Liver (tissue), 9 donors: ENCODE data around the gene LCMT1. TPM values are rescaled to one million over a fixed set of nuclear protein-coding genes. Genes with fewer than 3 reads are reported as not detected.
A peak's percentile ranks its signal among the peaks of the same experiment; 100 is the strongest.

ENCODE experiments used
- DNase-seq: peaks from one replicate; pipeline ENCODE4 v3.0.0-alpha.2; 2017; ENCODE audit warnings: low spot score
- H3K27ac ChIP-seq, 2 donors: one replicate each; pipeline ENCODE4 v1.7.0; 2013; ENCODE audit warnings: inconsistent platforms in 2 of 2, low read length in 2 of 2, control low read depth in 1 of 2, low read depth in 1 of 2, mild to moderate bottlenecking in 1 of 2
- H3K27me3 ChIP-seq, 4 donors: one replicate each; pipeline versions ENCODE4 v1.6.1 to v1.7.0; 2013; ENCODE audit warnings: low read length in 3 of 4, inconsistent platforms in 1 of 4, mild to moderate bottlenecking in 1 of 4, moderate library complexity in 1 of 4; ENCODE audit not compliant: control insufficient read depth in 4 of 4, insufficient read depth in 4 of 4
- H3K36me3 ChIP-seq, 4 donors: one replicate each; pipeline versions ENCODE4 v1.6.1 to v1.7.0; 2013; ENCODE audit warnings: low read length in 3 of 4, mild to moderate bottlenecking in 3 of 4, low read depth in 1 of 4, moderate library complexity in 1 of 4; ENCODE audit not compliant: control insufficient read depth in 4 of 4, insufficient read depth in 3 of 4
- H3K4me1 ChIP-seq, 4 donors: one replicate each; pipeline versions ENCODE4 v1.6.1 to v1.7.0; 2013; ENCODE audit warnings: low read length in 3 of 4, mild to moderate bottlenecking in 3 of 4, moderate library complexity in 1 of 4; ENCODE audit not compliant: control insufficient read depth in 4 of 4, insufficient read depth in 4 of 4
- H3K4me3 ChIP-seq, 3 donors: one replicate each; pipeline versions ENCODE4 v1.6.1 to v1.7.0; 2013; ENCODE audit warnings: low read length in 3 of 3, control low read depth in 1 of 3, low read depth in 1 of 3, mild to moderate bottlenecking in 1 of 3
- H3K9ac ChIP-seq, 2 donors: one replicate each; pipeline ENCODE4 v1.7.0; 2013; ENCODE audit warnings: low read length in 2 of 2, mild to moderate bottlenecking in 2 of 2, moderate library complexity in 2 of 2, control low read depth in 1 of 2, low read depth in 1 of 2
- H3K9me3 ChIP-seq, 4 donors: one replicate each; pipeline versions ENCODE4 v1.6.1 to v1.7.0; 2013; ENCODE audit warnings: low read length in 3 of 4; ENCODE audit not compliant: control insufficient read depth in 4 of 4
- GABPA ChIP-seq, 2 donors: IDR thresholded peaks in 1 of 2; conservative IDR thresholded peaks in 1 of 2; 2 replicates each; pipeline ENCODE4 v1.6.1; 2016; ENCODE audit warnings: antibody characterized with exemption in 2 of 2, mild to moderate bottlenecking in 1 of 2, moderate library complexity in 1 of 2
- HNF4G ChIP-seq: IDR thresholded peaks from 2 replicates; pipeline ENCODE4 v1.6.1; 2016; ENCODE audit warnings: antibody characterized with exemption
- RAD21 ChIP-seq, 2 donors: IDR thresholded peaks; 2 replicates each; pipeline ENCODE4 v1.6.1; 2016; ENCODE audit warnings: antibody characterized with exemption in 2 of 2, mild to moderate bottlenecking in 2 of 2
- REST ChIP-seq: IDR thresholded peaks from 2 replicates; pipeline ENCODE4 v1.6.1; 2016; ENCODE audit warnings: antibody characterized with exemption, mild to moderate bottlenecking
- RXRA ChIP-seq, 2 donors: IDR thresholded peaks; 2 replicates each; pipeline ENCODE4 v1.6.1; 2017 to 2018; ENCODE audit warnings: antibody characterized with exemption in 2 of 2, mild to moderate bottlenecking in 1 of 2
- SP1 ChIP-seq: IDR thresholded peaks from 2 replicates; pipeline ENCODE4 v1.6.1; 2018; ENCODE audit warnings: antibody characterized with exemption, mild to moderate bottlenecking
- YY1 ChIP-seq: IDR thresholded peaks from 2 replicates; pipeline ENCODE4 v1.6.1; 2016; ENCODE audit warnings: antibody characterized with exemption, mild to moderate bottlenecking
- WGBS: extraction: QIAGEN DNeasy Blood & Tissue Kit; methylation state at CpG from one replicate; pipeline ENCODE4 v1.1.7; 2013; 5-methylcytosine and 5-hydroxymethylcytosine counted together
- polyA plus RNA-seq, 2 donors: library from polyadenylated mRNA; stranded (reverse) in 1 of 2; unstranded in 1 of 2; fragments of 200-250 nt in 1 of 2; fragments of >200 nt in 1 of 2; fragmentation: Nextera tagmentation in 1 of 2; extraction: Ambion mirVana in 1 of 2; gene quantifications; one replicate each; pipeline versions ENCODE4 v1.2.1 to v1.2.3, GENCODE V29; 2013 to 2015
- total RNA-seq, 2 donors: library from RNA; depleted of rRNA; stranded (reverse); fragments of >200 nt; gene quantifications; one replicate each; pipeline ENCODE4 v1.2.3, GENCODE V29; 2014
- TF ChIP-seq, protein P1 (sequence below): IDR thresholded peaks from 2 replicates; pipeline ENCODE4 v1.6.1; 2016; ENCODE audit warnings: antibody characterized with exemption
- TF ChIP-seq, protein P2 (sequence below): IDR thresholded peaks from 2 replicates; pipeline ENCODE4 v1.6.1; 2016; ENCODE audit warnings: antibody characterized with exemption
- TF ChIP-seq, protein P3 (sequence below): fragments of 150-350 bp; IDR thresholded peaks from 2 replicates; pipeline ENCODE4 v1.5.1; 2017; ENCODE audit warnings: improper control_type of control experiment, low read depth, low read length; ENCODE audit not compliant: missing input control
- donor health status: healthy.
- donor health status: healthy.
- donor health status: healthy.
- donor health status: healthy.
- donor health status: healthy.

The LCMT1 gene
- total and polyA plus RNA-seq, 4 donors, result 4.8 to 8.2 (median 6.6) TPM

- H3K9ac ChIP-seq, result peak overlapping the region in 1 of 2 donors; percentile 57
- H3K9me3 ChIP-seq, result no peaks in the 10 kb centered on the region
- peak overlapping the region in 2 of 3 donors; percentile 40 to 90 for H3K4me3 ChIP-seq
- H3K27ac ChIP-seq, result peak overlapping the region; percentile 74 to 84
- peaks cover 3 to 10% (median 6%) of the 10 kb centered on the region in 4 donors for H3K4me1 ChIP-seq
- TF ChIP-seq RAD21 (IDR thresholded peaks at IDR 0.05), result no peak
- TF ChIP-seq, protein P1, sequence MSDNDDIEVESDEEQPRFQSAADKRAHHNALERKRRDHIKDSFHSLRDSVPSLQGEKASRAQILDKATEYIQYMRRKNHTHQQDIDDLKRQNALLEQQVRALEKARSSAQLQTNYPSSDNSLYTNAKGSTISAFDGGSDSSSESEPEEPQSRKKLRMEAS, result no peak
- TF ChIP-seq RXRA (IDR thresholded peaks at IDR 0.05), result no peak
- no peak for TF ChIP-seq REST
- no peaks in the 10 kb centered on the region for H3K27me3 ChIP-seq
- H3K36me3 ChIP-seq, result no peaks in the 10 kb centered on the region
- DNase-seq, result no peak
- 48% methylated on average over 16 of the region's 16 CpGs for WGBS
These were observed 45.2 kb upstream of the LCMT1 start for GRCh38 chr16:25066426-25066746.

DNA sequence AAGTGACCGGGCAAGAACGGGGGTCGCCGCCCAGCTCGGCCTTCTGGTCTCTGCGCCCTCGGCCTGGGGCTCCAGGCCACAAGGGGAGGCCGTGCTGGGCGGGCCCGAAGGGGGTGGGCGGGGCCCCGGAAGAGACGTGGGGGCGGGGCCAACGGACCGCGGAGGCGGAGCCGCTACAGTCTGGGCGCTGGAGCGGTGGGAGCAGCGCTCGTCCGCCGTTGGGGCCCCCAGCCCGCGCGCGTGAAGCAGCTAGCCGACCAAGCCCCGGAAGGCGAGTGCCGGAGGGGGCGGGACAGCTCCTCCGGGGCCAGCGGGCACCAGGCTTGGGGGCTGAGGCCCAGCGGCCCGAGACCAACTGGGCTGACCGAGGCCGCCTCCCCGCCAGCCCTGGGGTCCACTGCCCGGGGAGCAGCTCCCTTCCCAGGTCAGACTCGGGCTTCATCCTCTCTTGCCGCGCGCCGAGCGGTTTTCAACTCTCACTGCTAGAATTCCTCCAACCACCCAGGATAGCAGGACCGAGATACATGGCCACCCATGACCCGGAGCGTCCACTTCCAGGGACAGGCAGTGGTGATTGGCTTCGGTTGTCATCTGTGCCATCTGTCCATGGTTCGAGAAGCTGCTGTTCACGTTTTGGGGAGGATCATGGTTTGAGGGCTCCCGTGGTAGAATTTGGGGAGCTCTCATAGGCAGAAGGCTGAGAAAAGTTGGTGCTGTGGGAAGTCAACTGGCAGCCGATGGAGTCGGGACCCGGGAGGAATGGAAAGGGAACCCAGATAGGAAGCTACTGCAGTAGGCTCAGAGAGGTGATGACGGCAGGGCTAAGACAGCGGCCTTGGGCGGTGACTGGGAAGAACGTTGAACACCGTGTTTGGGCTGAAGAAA is 44.6 kb upstream of the LCMT1 start:
- H3K4me1 ChIP-seq, result peaks cover 3 to 10% (median 6%) of the 10 kb centered on the region in 4 donors
- no peaks in the 10 kb centered on the region for H3K36me3 ChIP-seq
- TF ChIP-seq REST, result no peak
- TF ChIP-seq YY1, result peak; percentile 33
- TF ChIP-seq GABPA (IDR thresholded peaks at IDR 0.05 in 1 of 2, conservative IDR thresholded peaks at IDR 0.05 in 1 of 2), result peak; percentile 18 to 50
- H3K9me3 ChIP-seq, result no peaks in the 10 kb centered on the region
- peak overlapping the region; percentile 74 to 84 for H3K27ac ChIP-seq
- peak; percentile 95 for DNase-seq
- under 1% methylated on average over 63 of the region's 63 CpGs for WGBS
- peak overlapping the region; percentile 69 to 97 (median 90) for H3K4me3 ChIP-seq
- H3K9ac ChIP-seq, result peak overlapping the region; percentile 9 to 81
- no peaks in the 10 kb centered on the region for H3K27me3 ChIP-seq

GRCh38 chr16:25073854-25074253 is 37.7 kb upstream of the LCMT1 start:
- H3K9me3 ChIP-seq, result no peaks in the 10 kb centered on the region
- WGBS, result 96% methylated on average over 2 of the region's 2 CpGs
- H3K4me3 ChIP-seq, result no peak overlapping the region
- H3K9ac ChIP-seq, result no peak overlapping the region
- H3K27me3 ChIP-seq, result no peaks in the 10 kb centered on the region
- DNase-seq, result no peak
- H3K27ac ChIP-seq, result no peak overlapping the region
- no peaks in the 10 kb centered on the region for H3K36me3 ChIP-seq
- no peaks in the 10 kb centered on the region for H3K4me1 ChIP-seq
- TF ChIP-seq HNF4G, result no peak
- no peak for TF ChIP-seq REST
- no peak for TF ChIP-seq GABPA (IDR thresholded peaks at IDR 0.05 in 1 of 2, conservative IDR thresholded peaks at IDR 0.05 in 1 of 2)
- TF ChIP-seq, protein P1, result no peak
- TF ChIP-seq, protein P2, sequence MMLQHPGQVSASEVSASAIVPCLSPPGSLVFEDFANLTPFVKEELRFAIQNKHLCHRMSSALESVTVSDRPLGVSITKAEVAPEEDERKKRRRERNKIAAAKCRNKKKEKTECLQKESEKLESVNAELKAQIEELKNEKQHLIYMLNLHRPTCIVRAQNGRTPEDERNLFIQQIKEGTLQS, result no peak
- TF ChIP-seq SP1, result no peak
- TF ChIP-seq RXRA (IDR thresholded peaks at IDR 0.05), result no peak
- TF ChIP-seq, protein P3, sequence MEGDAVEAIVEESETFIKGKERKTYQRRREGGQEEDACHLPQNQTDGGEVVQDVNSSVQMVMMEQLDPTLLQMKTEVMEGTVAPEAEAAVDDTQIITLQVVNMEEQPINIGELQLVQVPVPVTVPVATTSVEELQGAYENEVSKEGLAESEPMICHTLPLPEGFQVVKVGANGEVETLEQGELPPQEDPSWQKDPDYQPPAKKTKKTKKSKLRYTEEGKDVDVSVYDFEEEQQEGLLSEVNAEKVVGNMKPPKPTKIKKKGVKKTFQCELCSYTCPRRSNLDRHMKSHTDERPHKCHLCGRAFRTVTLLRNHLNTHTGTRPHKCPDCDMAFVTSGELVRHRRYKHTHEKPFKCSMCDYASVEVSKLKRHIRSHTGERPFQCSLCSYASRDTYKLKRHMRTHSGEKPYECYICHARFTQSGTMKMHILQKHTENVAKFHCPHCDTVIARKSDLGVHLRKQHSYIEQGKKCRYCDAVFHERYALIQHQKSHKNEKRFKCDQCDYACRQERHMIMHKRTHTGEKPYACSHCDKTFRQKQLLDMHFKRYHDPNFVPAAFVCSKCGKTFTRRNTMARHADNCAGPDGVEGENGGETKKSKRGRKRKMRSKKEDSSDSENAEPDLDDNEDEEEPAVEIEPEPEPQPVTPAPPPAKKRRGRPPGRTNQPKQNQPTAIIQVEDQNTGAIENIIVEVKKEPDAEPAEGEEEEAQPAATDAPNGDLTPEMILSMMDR, result no peak
